Thoracic aorta endothelial cell (primary cell): ENCODE results near the gene FSCN2. TPM values are rescaled to one million over a fixed set of nuclear protein-coding genes. Genes with fewer than 3 reads are reported as not detected.

Experiments used
- small RNA-seq: library from RNA; depleted of rRNA; stranded (forward); fragments of <200 nt; gene quantifications from one replicate; pipeline ENCODE3, GENCODE V24; 2012
- total RNA-seq: library from RNA; depleted of rRNA; stranded (reverse); fragments of >200 nt; gene quantifications from 2 replicates; pipeline ENCODE4 v1.2.3, GENCODE V29; 2012

Gene FSCN2
- total RNA-seq: 0.43 and 0.53 TPM in 2 replicates

GRCh38 chr17:81527591-81528383, at the start of gene FSCN2:
FSCN2 (plus strand) TSS chr17:81528377; CDS start chr17:81528532, 155 bp downstream.

GRCh38 chr17:81512562-81513371, 15.4 kb upstream of the FSCN2 start, which contains the start of gene ACTG1:
ACTG1 (minus strand) TSS chr17:81512799; CDS start chr17:81512354, 445 bp downstream.

GRCh38 chr17:81552244-81553017, 24.3 kb downstream of the FSCN2 start, which contains the start of gene FAAP100:
FAAP100 (minus strand) TSS chr17:81552353; CDS start chr17:81552330, 23 bp downstream.

Small RNAs within 50 kb of the gene (small RNA-seq; reads per million reads assigned to genes)
- not detected for gene RF00019

Other genes starting within 250 kb of the FSCN2 start
- gene SLC38A10, start 233.1 kb upstream of the FSCN2 start, total RNA-seq: 58.9 and 76.7 TPM in 2 replicates
- gene BAHCC1, start 132.9 kb upstream of the FSCN2 start, total RNA-seq: 6.0 and 10.3 TPM in 2 replicates
- gene ACTG1, start 15.6 kb upstream of the FSCN2 start, total RNA-seq: 10,238 and 11,944 TPM in 2 replicates
- gene FAAP100, start 24.0 kb downstream of the FSCN2 start, total RNA-seq: 26.3 and 28.3 TPM in 2 replicates
- gene NPLOC4, start 108.7 kb downstream of the FSCN2 start, total RNA-seq: 99.7 and 104 TPM in 2 replicates
- gene TSPAN10, start 108.8 kb downstream of the FSCN2 start, total RNA-seq: 0.14 and 0.53 TPM in 2 replicates
- gene PDE6G, start 128.2 kb downstream of the FSCN2 start, total RNA-seq: 0.66 and 0.86 TPM in 2 replicates
- gene OXLD1, start 138.2 kb downstream of the FSCN2 start, total RNA-seq: 23.5 and 26.4 TPM in 2 replicates
- 12.8 and 16.5 TPM in 2 replicates for gene CCDC137, start 138.4 kb downstream of the FSCN2 start, total RNA-seq
- 32.7 and 34.0 TPM in 2 replicates for gene ARL16, start 155.4 kb downstream of the FSCN2 start, total RNA-seq
- gene HGS, start 155.6 kb downstream of the FSCN2 start, total RNA-seq: 102 and 120 TPM in 2 replicates
- 40.8 and 41.5 TPM in 2 replicates for gene MRPL12, start 175.0 kb downstream of the FSCN2 start, total RNA-seq
- gene SLC25A10, start 183.9 kb downstream of the FSCN2 start, total RNA-seq: 16.2 and 23.7 TPM in 2 replicates